Sigmoid colon (tissue), 7 donors: ENCODE results near the gene MAP1LC3B2. TPM values are rescaled to one million over a fixed set of nuclear protein-coding genes. Genes with fewer than 3 reads are reported as not detected.

Experiments used
- DNase-seq: peaks from one replicate; pipeline ENCODE4 v3.0.0-alpha.2; 2019
- H3K27ac ChIP-seq, 4 donors: fragments of 200-600 bp; sonication (generic); one replicate each; pipeline ENCODE4 v1.5.1; 2016 to 2019; ENCODE audit warnings: mild to moderate bottlenecking in 1 of 4
- H3K27me3 ChIP-seq, 3 donors: fragments of 200-600 bp; sonication (generic); one replicate each; pipeline ENCODE4 v1.5.1; 2019; ENCODE audit warnings: mild to moderate bottlenecking in 1 of 3
- H3K36me3 ChIP-seq, 4 donors: fragments of 200-600 bp; sonication (generic); one replicate each; pipeline ENCODE4 v1.5.1; 2016 to 2019
- H3K4me1 ChIP-seq, 4 donors: fragments of 200-600 bp; sonication (generic); one replicate each; pipeline ENCODE4 v1.5.1; 2017 to 2019
- H3K4me3 ChIP-seq, 4 donors: fragments of 200-600 bp; sonication (generic); one replicate each; pipeline ENCODE4 v1.5.1; 2017 to 2019; ENCODE audit warnings: mild to moderate bottlenecking in 2 of 4, moderate library complexity in 1 of 4
- H3K9me3 ChIP-seq, 4 donors: fragments of 200-600 bp in 3 of 4; sonication (generic) in 3 of 4; one replicate each; pipeline versions ENCODE4 v1.5.1 to v1.6.1; 2013 to 2019
- EP300 ChIP-seq, 4 donors: sonication (generic); formaldehyde crosslinking; IDR thresholded peaks; one replicate each; pipeline ENCODE4 v1.6.1; 2017; ENCODE audit warnings: antibody characterized with exemption in 4 of 4
- POLR2A ChIP-seq, 2 donors: fragments of 450-650 bp; IDR thresholded peaks; one replicate each; pipeline ENCODE4 v1.6.1; 2016; ENCODE audit warnings: antibody characterized with exemption in 2 of 2, mild to moderate bottlenecking in 2 of 2, moderate library complexity in 2 of 2
- POLR2AphosphoS5 ChIP-seq, 4 donors: sonication (generic); formaldehyde crosslinking; IDR thresholded peaks; one replicate each; pipeline ENCODE4 v1.6.1; 2017; ENCODE audit warnings: antibody characterized with exemption in 4 of 4
- WGBS, 2 donors: extraction: QIAGEN DNeasy Blood & Tissue Kit; methylation state at CpG; one replicate each; pipeline ENCODE4 v1.1.7; 2013; 5-methylcytosine and 5-hydroxymethylcytosine counted together
- intact Hi-C: fragments of 100-400 bp; cut with DNase I; formaldehyde crosslinking; loops from one replicate; pipeline ENCODE4 v1.15.1; 2023
- polyA plus RNA-seq, 3 donors: library from polyadenylated mRNA; stranded (reverse); fragments of 200-250 nt; gene quantifications; one replicate each; pipeline ENCODE4 v1.2.3, GENCODE V29; 2013
- total RNA-seq, 4 donors: library from RNA; depleted of rRNA; stranded (reverse); fragments of >200 nt; gene quantifications; one replicate each; pipeline ENCODE4 v1.1.0, GENCODE V29; 2016
- TF ChIP-seq, protein P1 (sequence below), 4 experiments: fragments of 450-650 bp in 3 of 4; fragments of 200-600 bp in 1 of 4; IDR thresholded peaks; one replicate each; pipeline ENCODE4 v1.5.1; 2016 to 2019; ENCODE audit warnings: antibody characterized with exemption in 4 of 4, mild to moderate bottlenecking in 3 of 4, moderate library complexity in 2 of 4
- donor health status: healthy with polysubstance abuse.
- donor health status: Bipolar disorder and iron deficiency.
- donor health status: healthy.

MAP1LC3B2 gene
- total and polyA plus RNA-seq, 7 donors = 0.90 to 6.2 (median 2.9) TPM; not detected in 3

DNA sequence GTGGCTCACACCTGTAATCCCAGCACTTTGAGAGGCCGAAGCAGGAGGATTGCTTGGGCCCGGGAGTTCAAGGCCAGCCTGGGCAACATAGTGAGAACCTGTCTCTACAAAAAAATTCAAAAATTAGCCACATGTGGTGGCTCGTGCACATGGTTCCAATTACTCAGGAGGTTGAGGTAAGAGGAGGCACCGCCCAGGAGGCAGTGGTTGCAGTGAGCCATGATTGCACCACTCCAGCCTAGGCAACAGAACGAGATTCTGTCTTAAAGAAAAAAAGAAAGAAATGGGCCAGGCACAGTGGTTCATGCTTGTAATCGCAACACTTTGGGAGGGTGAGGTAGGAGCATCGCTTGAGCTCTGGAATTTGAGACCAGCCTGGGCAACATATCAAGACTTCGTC lies 33.5 kb downstream of the MAP1LC3B2 start:
- intact Hi-C loops = loop anchor here (5.0 kb wide), 1 partner anchor 50 kb away; no protein-coding TSS in a partner anchor
- no peaks in the 10 kb centered on the region for H3K36me3 ChIP-seq
- peaks cover 0 to 22% (median 14%) of the 10 kb centered on the region in 4 donors for H3K4me1 ChIP-seq
- TF ChIP-seq, protein P1, sequence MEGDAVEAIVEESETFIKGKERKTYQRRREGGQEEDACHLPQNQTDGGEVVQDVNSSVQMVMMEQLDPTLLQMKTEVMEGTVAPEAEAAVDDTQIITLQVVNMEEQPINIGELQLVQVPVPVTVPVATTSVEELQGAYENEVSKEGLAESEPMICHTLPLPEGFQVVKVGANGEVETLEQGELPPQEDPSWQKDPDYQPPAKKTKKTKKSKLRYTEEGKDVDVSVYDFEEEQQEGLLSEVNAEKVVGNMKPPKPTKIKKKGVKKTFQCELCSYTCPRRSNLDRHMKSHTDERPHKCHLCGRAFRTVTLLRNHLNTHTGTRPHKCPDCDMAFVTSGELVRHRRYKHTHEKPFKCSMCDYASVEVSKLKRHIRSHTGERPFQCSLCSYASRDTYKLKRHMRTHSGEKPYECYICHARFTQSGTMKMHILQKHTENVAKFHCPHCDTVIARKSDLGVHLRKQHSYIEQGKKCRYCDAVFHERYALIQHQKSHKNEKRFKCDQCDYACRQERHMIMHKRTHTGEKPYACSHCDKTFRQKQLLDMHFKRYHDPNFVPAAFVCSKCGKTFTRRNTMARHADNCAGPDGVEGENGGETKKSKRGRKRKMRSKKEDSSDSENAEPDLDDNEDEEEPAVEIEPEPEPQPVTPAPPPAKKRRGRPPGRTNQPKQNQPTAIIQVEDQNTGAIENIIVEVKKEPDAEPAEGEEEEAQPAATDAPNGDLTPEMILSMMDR (IDR thresholded peaks at IDR 0.05) = no peak
- TF ChIP-seq EP300 (IDR thresholded peaks at IDR 0.05) (no peak), POLR2AphosphoS5 (IDR thresholded peaks at IDR 0.05) (no peak), POLR2A (IDR thresholded peaks at IDR 0.05) (no peak)
- DNase-seq = no peak
- no peak overlapping the region for H3K4me3 ChIP-seq
- H3K9me3 ChIP-seq = no peaks in the 10 kb centered on the region
- peak overlapping the region; percentile 48 to 79 (median 70) for H3K27ac ChIP-seq
- WGBS, 2 donors = 51 to 77% methylated on average over 8 of the region's 8 CpGs
- no peaks in the 10 kb centered on the region for H3K27me3 ChIP-seq

DNA sequence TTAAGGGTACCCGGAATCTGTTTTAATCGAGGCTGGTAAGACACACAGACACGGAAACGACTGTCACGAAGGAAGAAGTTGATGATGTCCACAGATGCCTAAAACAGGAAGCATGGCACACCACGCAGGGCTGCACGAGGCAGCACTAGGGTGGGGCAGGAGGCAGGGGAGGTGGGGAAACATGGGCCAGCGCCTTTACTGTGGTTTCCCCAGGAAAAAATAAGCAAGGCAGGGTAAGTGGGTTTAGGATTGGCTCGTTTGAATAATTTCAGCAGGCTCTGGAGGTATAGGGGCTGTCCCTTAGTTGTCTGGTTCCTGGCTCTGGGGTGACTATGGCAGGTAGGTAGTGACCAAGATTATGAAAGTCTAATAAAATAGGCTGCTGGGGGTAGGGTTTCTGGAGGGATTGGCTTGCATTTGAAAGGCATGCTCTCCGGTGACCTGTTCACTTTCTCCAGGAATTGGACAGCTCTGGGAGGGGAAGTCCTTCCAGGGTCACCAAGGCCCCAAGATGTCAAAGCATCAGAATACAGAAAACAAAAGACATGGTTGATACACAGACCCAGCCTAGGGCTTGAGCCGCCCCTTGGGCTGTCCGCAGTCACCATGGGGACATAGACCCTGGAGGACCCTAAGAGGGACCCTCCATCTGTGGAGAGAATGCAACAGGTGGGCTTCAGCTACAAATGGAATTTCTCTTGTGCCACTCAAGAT lies 35.3 kb downstream of the MAP1LC3B2 start:
- WGBS, 2 donors = 55 to 84% methylated on average over 12 of the region's 12 CpGs
- no peak overlapping the region for H3K27ac ChIP-seq
- TF ChIP-seq POLR2AphosphoS5 (IDR thresholded peaks at IDR 0.05) (no peak), EP300 (IDR thresholded peaks at IDR 0.05) (no peak), POLR2A (IDR thresholded peaks at IDR 0.05) (no peak)
- TF ChIP-seq, protein P1 (IDR thresholded peaks at IDR 0.05) = no peak
- no peaks in the 10 kb centered on the region for H3K9me3 ChIP-seq
- H3K27me3 ChIP-seq = no peaks in the 10 kb centered on the region
- no peak for DNase-seq
- peaks cover 0 to 31% (median 26%) of the 10 kb centered on the region in 4 donors for H3K4me1 ChIP-seq
- H3K36me3 ChIP-seq = no peaks in the 10 kb centered on the region
- intact Hi-C loops = loop anchor here (5.0 kb wide), 4 partner anchors 52 to 532 kb away; no protein-coding TSS in a partner anchor
- H3K4me3 ChIP-seq = no peak overlapping the region

DNA sequence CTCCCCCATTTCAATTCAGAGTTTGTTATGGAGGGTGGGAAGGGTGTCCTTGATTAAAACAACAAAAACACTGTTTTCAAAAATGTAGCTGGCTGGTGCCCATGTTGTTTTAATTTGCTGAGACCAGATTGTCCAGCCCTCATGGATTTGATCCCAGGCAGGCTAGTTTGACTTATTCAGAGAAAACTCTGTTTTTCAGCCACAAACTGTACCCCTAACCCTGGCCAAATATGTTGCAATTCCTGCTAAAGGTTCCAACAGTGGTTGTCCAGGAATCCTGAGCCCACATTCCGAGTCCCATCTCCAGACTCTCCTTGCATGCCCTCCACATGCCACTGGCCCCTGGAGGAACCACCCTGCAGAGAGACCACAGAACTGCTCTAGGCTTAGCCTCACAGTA lies 36.0 kb downstream of the MAP1LC3B2 start:
- H3K4me3 ChIP-seq = no peak overlapping the region
- no peak for DNase-seq
- H3K36me3 ChIP-seq = no peaks in the 10 kb centered on the region
- intact Hi-C loops = loop anchor here (5.0 kb wide), 3 partner anchors 63 to 533 kb away; no protein-coding TSS in a partner anchor
- H3K27ac ChIP-seq = no peak overlapping the region
- no peaks in the 10 kb centered on the region for H3K9me3 ChIP-seq
- WGBS, 2 donors = 0 to 35% methylated on average over 1 of the region's 1 CpG
- H3K27me3 ChIP-seq = no peaks in the 10 kb centered on the region
- peaks cover 0 to 38% (median 29%) of the 10 kb centered on the region in 4 donors for H3K4me1 ChIP-seq
- TF ChIP-seq, protein P1 (IDR thresholded peaks at IDR 0.05) = no peak
- TF ChIP-seq POLR2AphosphoS5 (IDR thresholded peaks at IDR 0.05) (no peak), EP300 (IDR thresholded peaks at IDR 0.05) (no peak), POLR2A (IDR thresholded peaks at IDR 0.05) (no peak)

DNA sequence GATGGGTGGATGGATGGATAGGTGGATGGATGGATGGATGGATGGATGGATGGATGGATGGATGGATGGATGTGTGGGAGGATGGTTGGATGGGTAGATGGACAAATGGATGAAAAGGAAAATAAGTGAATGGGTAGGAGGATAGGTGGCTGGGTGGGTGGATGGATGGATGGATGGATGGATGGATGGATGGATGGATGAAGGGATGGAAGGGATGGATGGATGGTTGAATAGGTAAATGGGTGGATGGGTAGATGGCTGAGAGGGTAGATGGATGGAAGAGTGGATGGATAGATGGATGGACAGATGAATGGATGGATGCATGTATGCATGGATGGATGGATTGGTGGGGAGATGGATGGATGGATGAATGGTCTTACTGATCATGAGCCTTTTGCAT lies 36.5 kb downstream of the MAP1LC3B2 start:
- peaks cover 0 to 39% (median 29%) of the 10 kb centered on the region in 4 donors for H3K4me1 ChIP-seq
- TF ChIP-seq, protein P1 (IDR thresholded peaks at IDR 0.05) = no peak
- TF ChIP-seq POLR2AphosphoS5 (IDR thresholded peaks at IDR 0.05) (no peak), EP300 (IDR thresholded peaks at IDR 0.05) (no peak), POLR2A (IDR thresholded peaks at IDR 0.05) (no peak)
- intact Hi-C loops = loop anchor here (5.0 kb wide), 3 partner anchors 63 to 533 kb away; no protein-coding TSS in a partner anchor
- H3K27ac ChIP-seq = no peak overlapping the region
- DNase-seq = no peak
- H3K9me3 ChIP-seq = no peaks in the 10 kb centered on the region
- no peaks in the 10 kb centered on the region for H3K36me3 ChIP-seq
- H3K4me3 ChIP-seq = no peak overlapping the region
- no peaks in the 10 kb centered on the region for H3K27me3 ChIP-seq
